ENCODE measurements around the gene PLXNA1. TPM values are rescaled to one million over a fixed set of nuclear protein-coding genes. Genes with fewer than 3 reads are reported as not detected.

The PLXNA1 gene
- total and polyA plus RNA-seq, 10 of the 15 experiments (the other 5 are each of a cell fraction or from before 2014, with no cell fraction given), result 0.03 to 16.4 (median 2.5) TPM

- Histone ChIP-seq H3K4me3 (no peak overlapping the region), H3K4me2 (ENCODE audit: control insufficient read depth, insufficient read depth) (no peak overlapping the region), H3K9ac (ENCODE audit: control insufficient read depth, insufficient read depth, low read length) (no peak overlapping the region), H3K27me3 (replicated peaks in 1 of 2; ENCODE audit: control insufficient read depth in 2 of 2, insufficient read depth in 2 of 2, low read length in 1 of 2) (no peaks in the 10 kb centered on the region), H3K9me3 (replicated peaks; ENCODE audit: control insufficient read depth, insufficient read depth, low read length) (no peaks in the 10 kb centered on the region), H3K79me2 (ENCODE audit: control insufficient read depth, insufficient read depth, low read length) (no peaks in the 10 kb centered on the region), H3K27ac (ENCODE audit: control insufficient read depth, insufficient read depth) (no peak overlapping the region), H3K4me1 (ENCODE audit: control insufficient read depth, insufficient read depth, low read length) (no peaks in the 10 kb centered on the region), H4K20me1 (ENCODE audit: control insufficient read depth, insufficient read depth) (peaks cover 3% of the 10 kb centered on the region; the same call in 1 of the 2 replicates), H3K36me3 (ENCODE audit: control insufficient read depth in 2 of 2, insufficient read depth in 2 of 2, low read length in 1 of 2) (peaks cover 0 to 12% of the 10 kb centered on the region in 2 experiments; a peak in 2 of 4 replicates), H2AFZ (ENCODE audit: control insufficient read depth, low read depth, low read length) (no peak overlapping the region)
- FAIRE-seq (no peak), DNase-seq (ENCODE audit: low read depth, low spot score) (no peak), ATAC-seq (no peak)
- ChIA-PET SMC1A (ENCODE audit: uncharacterized antibody, unreplicated experiment) (no interaction called here), POLR2A (no interaction called here), CTCF (interaction anchor here (0.9 kb wide), 1 partner anchor 87 kb away, joined by 3 read pairs; no protein-coding TSS in a partner anchor), RAD21 (ENCODE audit: unreplicated experiment) (no interaction called here)
- TF ChIP-seq NFYB (IDR thresholded peaks at IDR 0.05; ENCODE audit: insufficient read depth, low read depth, low read length), result no peak
- TF ChIP-seq, protein P1, sequence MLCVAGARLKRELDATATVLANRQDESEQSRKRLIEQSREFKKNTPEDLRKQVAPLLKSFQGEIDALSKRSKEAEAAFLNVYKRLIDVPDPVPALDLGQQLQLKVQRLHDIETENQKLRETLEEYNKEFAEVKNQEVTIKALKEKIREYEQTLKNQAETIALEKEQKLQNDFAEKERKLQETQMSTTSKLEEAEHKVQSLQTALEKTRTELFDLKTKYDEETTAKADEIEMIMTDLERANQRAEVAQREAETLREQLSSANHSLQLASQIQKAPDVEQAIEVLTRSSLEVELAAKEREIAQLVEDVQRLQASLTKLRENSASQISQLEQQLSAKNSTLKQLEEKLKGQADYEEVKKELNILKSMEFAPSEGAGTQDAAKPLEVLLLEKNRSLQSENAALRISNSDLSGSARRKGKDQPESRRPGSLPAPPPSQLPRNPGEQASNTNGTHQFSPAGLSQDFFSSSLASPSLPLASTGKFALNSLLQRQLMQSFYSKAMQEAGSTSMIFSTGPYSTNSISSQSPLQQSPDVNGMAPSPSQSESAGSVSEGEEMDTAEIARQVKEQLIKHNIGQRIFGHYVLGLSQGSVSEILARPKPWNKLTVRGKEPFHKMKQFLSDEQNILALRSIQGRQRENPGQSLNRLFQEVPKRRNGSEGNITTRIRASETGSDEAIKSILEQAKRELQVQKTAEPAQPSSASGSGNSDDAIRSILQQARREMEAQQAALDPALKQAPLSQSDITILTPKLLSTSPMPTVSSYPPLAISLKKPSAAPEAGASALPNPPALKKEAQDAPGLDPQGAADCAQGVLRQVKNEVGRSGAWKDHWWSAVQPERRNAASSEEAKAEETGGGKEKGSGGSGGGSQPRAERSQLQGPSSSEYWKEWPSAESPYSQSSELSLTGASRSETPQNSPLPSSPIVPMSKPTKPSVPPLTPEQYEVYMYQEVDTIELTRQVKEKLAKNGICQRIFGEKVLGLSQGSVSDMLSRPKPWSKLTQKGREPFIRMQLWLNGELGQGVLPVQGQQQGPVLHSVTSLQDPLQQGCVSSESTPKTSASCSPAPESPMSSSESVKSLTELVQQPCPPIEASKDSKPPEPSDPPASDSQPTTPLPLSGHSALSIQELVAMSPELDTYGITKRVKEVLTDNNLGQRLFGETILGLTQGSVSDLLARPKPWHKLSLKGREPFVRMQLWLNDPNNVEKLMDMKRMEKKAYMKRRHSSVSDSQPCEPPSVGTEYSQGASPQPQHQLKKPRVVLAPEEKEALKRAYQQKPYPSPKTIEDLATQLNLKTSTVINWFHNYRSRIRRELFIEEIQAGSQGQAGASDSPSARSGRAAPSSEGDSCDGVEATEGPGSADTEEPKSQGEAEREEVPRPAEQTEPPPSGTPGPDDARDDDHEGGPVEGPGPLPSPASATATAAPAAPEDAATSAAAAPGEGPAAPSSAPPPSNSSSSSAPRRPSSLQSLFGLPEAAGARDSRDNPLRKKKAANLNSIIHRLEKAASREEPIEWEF (IDR thresholded peaks at IDR 0.05; ENCODE audit: insufficient replicate concordance, low read depth, low read length), result no peak
- TF ChIP-seq NR2F1 (conservative IDR thresholded peaks at IDR 0.05), result no peak
- TF ChIP-seq LARP7 (IDR thresholded peaks at IDR 0.05), result no peak
- TF ChIP-seq SPI1 (IDR thresholded peaks at IDR 0.05; ENCODE audit: borderline replicate concordance, insufficient read depth, low read depth, low read length), result no peak
- TF ChIP-seq, protein P2, sequence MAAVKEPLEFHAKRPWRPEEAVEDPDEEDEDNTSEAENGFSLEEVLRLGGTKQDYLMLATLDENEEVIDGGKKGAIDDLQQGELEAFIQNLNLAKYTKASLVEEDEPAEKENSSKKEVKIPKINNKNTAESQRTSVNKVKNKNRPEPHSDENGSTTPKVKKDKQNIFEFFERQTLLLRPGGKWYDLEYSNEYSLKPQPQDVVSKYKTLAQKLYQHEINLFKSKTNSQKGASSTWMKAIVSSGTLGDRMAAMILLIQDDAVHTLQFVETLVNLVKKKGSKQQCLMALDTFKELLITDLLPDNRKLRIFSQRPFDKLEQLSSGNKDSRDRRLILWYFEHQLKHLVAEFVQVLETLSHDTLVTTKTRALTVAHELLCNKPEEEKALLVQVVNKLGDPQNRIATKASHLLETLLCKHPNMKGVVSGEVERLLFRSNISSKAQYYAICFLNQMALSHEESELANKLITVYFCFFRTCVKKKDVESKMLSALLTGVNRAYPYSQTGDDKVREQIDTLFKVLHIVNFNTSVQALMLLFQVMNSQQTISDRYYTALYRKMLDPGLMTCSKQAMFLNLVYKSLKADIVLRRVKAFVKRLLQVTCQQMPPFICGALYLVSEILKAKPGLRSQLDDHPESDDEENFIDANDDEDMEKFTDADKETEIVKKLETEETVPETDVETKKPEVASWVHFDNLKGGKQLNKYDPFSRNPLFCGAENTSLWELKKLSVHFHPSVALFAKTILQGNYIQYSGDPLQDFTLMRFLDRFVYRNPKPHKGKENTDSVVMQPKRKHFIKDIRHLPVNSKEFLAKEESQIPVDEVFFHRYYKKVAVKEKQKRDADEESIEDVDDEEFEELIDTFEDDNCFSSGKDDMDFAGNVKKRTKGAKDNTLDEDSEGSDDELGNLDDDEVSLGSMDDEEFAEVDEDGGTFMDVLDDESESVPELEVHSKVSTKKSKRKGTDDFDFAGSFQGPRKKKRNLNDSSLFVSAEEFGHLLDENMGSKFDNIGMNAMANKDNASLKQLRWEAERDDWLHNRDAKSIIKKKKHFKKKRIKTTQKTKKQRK (IDR thresholded peaks at IDR 0.05; ENCODE audit: low read depth, low read length), result no peak
- no peak for TF ChIP-seq RFX5 (IDR thresholded peaks at IDR 0.05; ENCODE audit: low read depth, low read length)
- TF ChIP-seq ATF7 (IDR thresholded peaks at IDR 0.05; ENCODE audit: low read depth), result no peak
- no peak for TF ChIP-seq NBN (IDR thresholded peaks at IDR 0.05)
- TF ChIP-seq MXI1 (IDR thresholded peaks at IDR 0.05; ENCODE audit: low read depth, low read length), result no peak
- TF ChIP-seq ELK1 (IDR thresholded peaks at IDR 0.05; ENCODE audit: low read depth, low read length), result no peak
- in situ Hi-C loops (cut with MboI), result no loop called here
- intact Hi-C loops (cut with micrococcal nuclease; ENCODE audit: unreplicated experiment), result no loop called here
- no TSS peak for BruUV-seq (replicated peaks)
- WGBS (ENCODE audit: insufficient coverage, insufficient replicate concordance, low lambda C conversion rate, missing lambda C conversion rate), result 64% methylated on average over 10 of the region's 10 CpGs
Observed at GRCh38 chr3:126990024-126990700, 7.2 kb downstream of the PLXNA1 start.
